B cell (primary cell): ENCODE data around the gene ITGB2. TPM values are rescaled to one million over a fixed set of nuclear protein-coding genes. Genes with fewer than 3 reads are reported as not detected.

Source experiments
- ATAC-seq: fragments of 200-7000 bp; cut with Tn5 transposase; one replicate; pipeline ENCODE4 v1.10.0; 2021; ENCODE audit warnings: low read depth, mild to moderate bottlenecking, moderate number of reproducible peaks, moderate library complexity
- CTCF ChIA-PET: fragments of 350-600 bp; sonication (Branson Sonifier 250); formaldehyde crosslinking; loops from one replicate; lab custom pipeline; 2021; ENCODE audit warnings: antibody characterized with exemption, inconsistent platforms; lab: Charles Lee
- POLR2A ChIA-PET: fragments of 350-600 bp; sonication (Branson Sonifier 250); formaldehyde crosslinking; loops from one replicate; lab custom pipeline; 2021; ENCODE audit warnings: antibody characterized with exemption; lab: Charles Lee
- DNase-seq: peaks from one replicate; pipeline ENCODE4 v3.0.0; 2013
- H2AFZ ChIP-seq: 2 replicates; pipeline ENCODE4 v1.6.1; 2012; ENCODE audit warnings: mild to moderate bottlenecking, low read depth, low read length; ENCODE audit not compliant: insufficient read depth, poor library complexity, severe bottlenecking
- H3K27ac ChIP-seq, 2 donors: 1 replicate in 1 of 2; 2 replicates in 1 of 2; pipeline ENCODE4 v1.5.1; 2012 to 2013; ENCODE audit warnings: low read length in 2 of 2, mild to moderate bottlenecking in 2 of 2, moderate library complexity in 1 of 2
- H3K27me3 ChIP-seq, 4 experiments: fragments of 200-600 bp in 1 of 4; sonication (generic) in 1 of 4; replicated peaks in 1 of 4; 1 replicate in 2 of 4; 2 replicates in 2 of 4; pipeline versions ENCODE4 v1.6.1 to v1.7.0; 2013 to 2016; ENCODE audit warnings: low read length in 3 of 4, mild to moderate bottlenecking in 2 of 4, mixed read lengths in 1 of 4, moderate library complexity in 1 of 4; ENCODE audit not compliant: insufficient read depth in 4 of 4, control insufficient read depth in 3 of 4; ENCODE audit errors: control extremely low read depth in 1 of 4
- H3K36me3 ChIP-seq, 2 experiments: replicated peaks in 1 of 2; 1 replicate in 1 of 2; 2 replicates in 1 of 2; pipeline versions ENCODE4 v1.6.1 to v1.7.1; 2013; ENCODE audit warnings: low read length in 1 of 2; ENCODE audit not compliant: insufficient read depth in 2 of 2, control insufficient read depth in 1 of 2; ENCODE audit errors: control extremely low read depth in 1 of 2, extremely low read depth in 1 of 2
- H3K4me1 ChIP-seq, 2 donors: fragments of 200-600 bp in 1 of 2; sonication (generic) in 1 of 2; 1 replicate in 1 of 2; 2 replicates in 1 of 2; pipeline versions ENCODE4 v1.5.1 to v1.6.1; 2013 to 2017; ENCODE audit warnings: low read length in 2 of 2; ENCODE audit not compliant: control insufficient read depth in 2 of 2, insufficient read depth in 2 of 2
- H3K4me2 ChIP-seq: replicated peaks from 2 replicates; pipeline ENCODE3; 2012; ENCODE audit warnings: mild to moderate bottlenecking, low read depth, low read length; ENCODE audit not compliant: poor library complexity, severe bottlenecking
- H3K4me3 ChIP-seq, 5 experiments: fragments of 200-600 bp in 1 of 5; sonication (generic) in 1 of 5; 1 replicate in 3 of 5; 2 replicates in 2 of 5; pipeline versions ENCODE4 v1.5.1 to v1.7.0; 2011 to 2016; ENCODE audit warnings: low read length in 4 of 5, mild to moderate bottlenecking in 4 of 5, low read depth in 2 of 5, control low read depth in 1 of 5, moderate library complexity in 1 of 5; ENCODE audit not compliant: insufficient read depth in 1 of 5; ENCODE audit errors: control extremely low read depth in 1 of 5, extremely low read depth in 1 of 5
- H3K79me2 ChIP-seq: fragments of 200-600 bp; sonication (generic); one replicate; pipeline ENCODE4 v1.6.0; 2016; ENCODE audit warnings: low read length; ENCODE audit not compliant: control insufficient read depth, insufficient read depth
- H3K9ac ChIP-seq: fragments of 200-600 bp; sonication (generic); 2 replicates; pipeline ENCODE4 v1.6.1; 2017; ENCODE audit warnings: mild to moderate bottlenecking, low read length, moderate library complexity
- H3K9me3 ChIP-seq, 3 donors: one replicate each; pipeline versions ENCODE4 v1.6.1 to v1.7.1; 2013; ENCODE audit warnings: low read length in 2 of 3; ENCODE audit not compliant: control insufficient read depth in 2 of 3, insufficient read depth in 1 of 3; ENCODE audit errors: control extremely low read depth in 1 of 3
- H4K20me1 ChIP-seq: 2 replicates; pipeline ENCODE4 v1.6.0; 2012; ENCODE audit warnings: mild to moderate bottlenecking, low read length; ENCODE audit not compliant: insufficient read depth, control insufficient read depth, poor library complexity, severe bottlenecking
- H3K27ac Mint-ChIP-seq: one replicate; pipeline ENCODE4 v1.8.0; 2021; ENCODE audit warnings: mixed read lengths
- H3K27me3 Mint-ChIP-seq: one replicate; pipeline ENCODE4 v1.8.0; 2021; ENCODE audit warnings: mixed read lengths
- H3K4me1 Mint-ChIP-seq: one replicate; pipeline ENCODE4 v1.8.0; 2021; ENCODE audit warnings: mixed read lengths
- H3K4me3 Mint-ChIP-seq: one replicate; pipeline ENCODE4 v1.8.0; 2021; ENCODE audit warnings: mixed read lengths
- H3K9me3 Mint-ChIP-seq: one replicate; pipeline ENCODE4 v1.8.0; 2022; ENCODE audit warnings: mixed read lengths; ENCODE audit not compliant: insufficient read depth
- CTCF ChIP-seq: fragments of 200-600 bp; IDR thresholded peaks from one replicate; pipeline ENCODE4 v1.8.0; 2022; ENCODE audit warnings: antibody characterized with exemption, mild to moderate bottlenecking
- EZH2 ChIP-seq: IDR thresholded peaks from 2 replicates; pipeline ENCODE4 v1.6.1; 2012; ENCODE audit warnings: borderline replicate concordance, low read depth, mild to moderate bottlenecking, moderate library complexity, low read length; ENCODE audit not compliant: insufficient read depth, poor library complexity, severe bottlenecking
- WGBS: methylation state at CpG from one replicate; pipeline ENCODE4 v1.1.5; 2013; ENCODE audit warnings: missing lambda C conversion rate; ENCODE audit not compliant: insufficient coverage; 5-methylcytosine and 5-hydroxymethylcytosine counted together
- intact Hi-C: fragments of 100-400 bp; cut with micrococcal nuclease; formaldehyde crosslinking; loops from one replicate; pipeline ENCODE4 v1.10.0; 2022
- polyA plus RNA-seq: library from polyadenylated mRNA; depleted of rRNA; stranded (reverse); fragments of >200 nt; gene quantifications from 2 replicates; pipeline ENCODE4 v1.2.3, GENCODE V29; 2012
- total RNA-seq, 2 donors: library from RNA; stranded (reverse); fragments of 120-200 nt in 1 of 2; gene quantifications; 1 replicate in 1 of 2; 2 replicates in 1 of 2; pipeline versions ENCODE4 v1.2.3 to v1.2.4, GENCODE V29; 2013 to 2022

The ITGB2 gene
- total and polyA plus RNA-seq, 2 donors (not counting 1 experiment from before 2014, with no cell fraction given), result 102 to 368 TPM

GRCh38 chr21:44969931-44970755 lies 49.4 kb upstream of the ITGB2 start:
- H3K27me3 ChIP-seq, result no peaks in the 10 kb centered on the region
- no peak overlapping the region for H3K4me3 Mint-ChIP-seq
- ATAC-seq (no peak), DNase-seq (no peak)
- TF ChIP-seq CTCF (no peak), EZH2 (no peak)
- peaks cover 0 to 50% of the 10 kb centered on the region in 2 experiments for H3K36me3 ChIP-seq
- peaks cover 0 to 4% (median 0%) of the 10 kb centered on the region in 3 donors for H3K9me3 ChIP-seq
- no peak overlapping the region for H2AFZ ChIP-seq
- no peak overlapping the region for H3K27ac ChIP-seq
- H3K9ac ChIP-seq, result no peak overlapping the region
- peaks cover 10 to 16% of the 10 kb centered on the region in 2 donors for H3K4me1 ChIP-seq
- WGBS, result 76% methylated on average over 17 of the region's 24 CpGs
- ChIA-PET POLR2A (no interaction called here), CTCF (interaction anchor here (0.6 to 2.0 kb wide), 3 partner anchors 78 to 168 kb away, joined by 3 to 5 read pairs (median 5); no protein-coding TSS in a partner anchor)
- no peak overlapping the region for H3K4me2 ChIP-seq
- H3K4me1 Mint-ChIP-seq, result peaks cover 14% of the 10 kb centered on the region
- H3K79me2 ChIP-seq, result peaks cover 21% of the 10 kb centered on the region
- H3K27me3 Mint-ChIP-seq, result no peaks in the 10 kb centered on the region
- intact Hi-C loops, result no loop called here
- H3K4me3 ChIP-seq, result no peak overlapping the region
- H4K20me1 ChIP-seq, result peaks cover 33% of the 10 kb centered on the region
- no peaks in the 10 kb centered on the region for H3K9me3 Mint-ChIP-seq
- no peak overlapping the region for H3K27ac Mint-ChIP-seq

GRCh38 chr21:44969066-44969670 lies 48.5 kb upstream of the ITGB2 start:
- Mint-ChIP-seq H3K27me3 (no peaks in the 10 kb centered on the region), H3K4me1 (peaks cover 21% of the 10 kb centered on the region), H3K9me3 (no peaks in the 10 kb centered on the region), H3K27ac (no peak overlapping the region), H3K4me3 (no peak overlapping the region)
- Histone ChIP-seq H3K4me2 (no peak overlapping the region), H3K4me3 (no peak overlapping the region), H3K79me2 (peaks cover 29% of the 10 kb centered on the region), H4K20me1 (peaks cover 37% of the 10 kb centered on the region), H3K9me3 (peaks cover 0 to 4% (median 0%) of the 10 kb centered on the region in 3 donors), H3K27ac (no peak overlapping the region), H3K4me1 (peaks cover 14 to 21% of the 10 kb centered on the region in 2 donors), H2AFZ (no peak overlapping the region), H3K36me3 (peaks cover 0 to 42% of the 10 kb centered on the region in 2 experiments), H3K27me3 (no peaks in the 10 kb centered on the region), H3K9ac (no peak overlapping the region)
- 97% methylated on average over 20 of the region's 20 CpGs for WGBS
- intact Hi-C loops, result no loop called here
- CTCF ChIA-PET, result no interaction called here
- POLR2A ChIA-PET, result no interaction called here
- TF ChIP-seq CTCF (no peak), EZH2 (no peak)
- DNase-seq (no peak), ATAC-seq (no peak)
